Ishikawa (cell line): ENCODE measurements around the gene MEI4.

ENCODE experiments used
- CEBPB ChIP-seq: IDR thresholded peaks from 2 replicates; pipeline ENCODE4 v1.6.1; 2012
- CREB1 ChIP-seq: IDR thresholded peaks from 2 replicates; pipeline ENCODE4 v1.6.1; 2012; ENCODE audit warnings: low read depth
- EGR1 ChIP-seq: IDR thresholded peaks from 2 replicates; pipeline ENCODE4 v1.6.1; 2012
- EP300 ChIP-seq: IDR thresholded peaks from 2 replicates; pipeline ENCODE4 v1.6.1; 2012; ENCODE audit warnings: borderline replicate concordance
- FOXM1 ChIP-seq: IDR thresholded peaks from 2 replicates; pipeline ENCODE4 v1.6.1; 2012; ENCODE audit warnings: low read depth, borderline replicate concordance
- NFIC ChIP-seq: IDR thresholded peaks from 2 replicates; pipeline ENCODE4 v1.6.1; 2012
- RAD21 ChIP-seq: IDR thresholded peaks from 2 replicates; pipeline ENCODE4 v1.6.1; 2012; ENCODE audit warnings: low read depth
- REST ChIP-seq: IDR thresholded peaks from 2 replicates; pipeline ENCODE4 v1.6.1; 2012; ENCODE audit warnings: low read depth, mild to moderate bottlenecking
- TAF1 ChIP-seq: IDR thresholded peaks from 2 replicates; pipeline ENCODE4 v1.6.1; 2012; ENCODE audit warnings: low read depth, mild to moderate bottlenecking
- TCF12 ChIP-seq: IDR thresholded peaks from 2 replicates; pipeline ENCODE4 v1.6.1; 2012; ENCODE audit warnings: low read depth
- TEAD4 ChIP-seq: IDR thresholded peaks from 2 replicates; pipeline ENCODE4 v1.6.1; 2012
- USF1 ChIP-seq: IDR thresholded peaks from 2 replicates; pipeline ENCODE4 v1.6.1; 2012
- YY1 ChIP-seq: IDR thresholded peaks from 2 replicates; pipeline ENCODE4 v1.6.1; 2012; ENCODE audit warnings: low read depth
- ZBTB7A ChIP-seq: IDR thresholded peaks from 2 replicates; pipeline ENCODE4 v1.6.1; 2012; ENCODE audit warnings: low read depth
- TF ChIP-seq, protein P1 (sequence below): IDR thresholded peaks from 2 replicates; pipeline ENCODE4 v1.6.1; 2012

The MEI4 gene

DNA sequence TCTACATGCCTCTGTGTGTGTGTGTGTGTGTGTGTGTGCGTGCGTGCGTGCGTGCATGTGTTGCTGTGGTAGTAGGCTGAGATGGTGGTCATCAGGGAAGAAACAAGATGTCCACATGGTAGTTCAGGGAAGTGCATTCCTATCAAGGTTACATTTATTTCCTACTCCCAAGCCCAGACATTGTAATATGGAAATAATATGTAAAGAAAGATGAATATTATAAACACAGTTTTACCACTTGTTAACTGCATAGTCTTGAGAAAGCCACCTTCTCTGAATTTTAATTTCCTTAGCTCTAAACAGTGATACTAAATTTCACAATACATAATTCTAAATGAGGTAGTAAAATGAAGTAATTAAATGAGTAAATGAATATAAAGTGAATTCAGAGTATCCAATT lies 14.0 kb downstream of the MEI4 start:
- TF ChIP-seq USF1 (no peak), NFIC (no peak), RAD21 (no peak), FOXM1 (no peak), TEAD4 (no peak), TCF12 (no peak), CREB1 (no peak), EGR1 (no peak), REST (no peak), CEBPB (no peak), YY1 (no peak), EP300 (no peak), TAF1 (no peak), ZBTB7A (no peak)
- TF ChIP-seq, protein P1, sequence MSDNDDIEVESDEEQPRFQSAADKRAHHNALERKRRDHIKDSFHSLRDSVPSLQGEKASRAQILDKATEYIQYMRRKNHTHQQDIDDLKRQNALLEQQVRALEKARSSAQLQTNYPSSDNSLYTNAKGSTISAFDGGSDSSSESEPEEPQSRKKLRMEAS, result no peak

- TF ChIP-seq FOXM1 (no peak), REST (peak; percentile 62)
These were observed 17.1 kb downstream of the MEI4 start for GRCh38 chr6:77669913-77670312.

- TF ChIP-seq TEAD4, result no peak
- TF ChIP-seq USF1, result no peak
- TF ChIP-seq TAF1, result no peak
- TF ChIP-seq, protein P1, result no peak
- TF ChIP-seq NFIC, result no peak
- TF ChIP-seq RAD21, result no peak
- no peak for TF ChIP-seq YY1
- no peak for TF ChIP-seq EP300
- no peak for TF ChIP-seq ZBTB7A
- TF ChIP-seq CREB1, result no peak
- no peak for TF ChIP-seq CEBPB
- TF ChIP-seq TCF12, result no peak
- no peak for TF ChIP-seq EGR1
- TF ChIP-seq REST, result no peak
- TF ChIP-seq FOXM1, result no peak
These were observed 21.4 kb downstream of the MEI4 start for GRCh38 chr6:77674211-77674610.

GRCh38 chr6:77678048-77678447 lies 25.2 kb downstream of the MEI4 start:
- TF ChIP-seq REST, result no peak
- no peak for TF ChIP-seq CEBPB
- no peak for TF ChIP-seq ZBTB7A
- no peak for TF ChIP-seq NFIC
- no peak for TF ChIP-seq TCF12
- TF ChIP-seq EGR1, result no peak
- TF ChIP-seq RAD21, result no peak
- TF ChIP-seq FOXM1, result no peak
- no peak for TF ChIP-seq TEAD4
- no peak for TF ChIP-seq TAF1
- no peak for TF ChIP-seq USF1
- TF ChIP-seq, protein P1, result no peak
- TF ChIP-seq YY1, result no peak
- no peak for TF ChIP-seq CREB1
